IMR-90 (cell line): ENCODE results near the gene LRRC7.

Experiments
- BHLHE40 ChIP-seq: fragments of 150-350 bp; IDR thresholded peaks from 2 replicates; pipeline ENCODE4 v1.6.1; 2016; ENCODE audit warnings: mild to moderate bottlenecking, low read depth, low read length
- CHD1 ChIP-seq: IDR thresholded peaks from 2 replicates; pipeline ENCODE4 v1.6.1; 2012; ENCODE audit warnings: low read depth, low read length, improper control_type of control experiment

DNA sequence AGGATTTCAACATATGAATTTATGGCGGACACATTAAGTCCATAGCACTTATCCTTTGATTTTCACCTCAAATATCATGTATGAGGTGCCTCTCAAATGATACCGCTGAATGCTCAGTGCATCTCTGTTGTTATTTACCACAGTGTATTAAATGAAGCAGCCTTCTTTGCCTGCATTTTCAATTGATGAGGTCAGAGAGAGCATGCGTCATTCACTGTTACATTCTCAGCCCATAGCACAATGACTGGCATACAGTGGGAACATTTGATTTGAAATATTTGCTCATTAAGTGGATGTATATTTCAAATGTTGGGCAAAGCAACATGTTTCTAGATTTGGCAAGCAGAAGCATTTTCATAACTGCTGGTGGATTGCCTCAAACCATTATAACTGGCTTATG is 45.7 kb downstream of the LRRC7 start:
- no peak for TF ChIP-seq CHD1
- no peak for TF ChIP-seq BHLHE40
